ENCODE measurements around the gene LHFPL2.

Gene LHFPL2

DNA sequence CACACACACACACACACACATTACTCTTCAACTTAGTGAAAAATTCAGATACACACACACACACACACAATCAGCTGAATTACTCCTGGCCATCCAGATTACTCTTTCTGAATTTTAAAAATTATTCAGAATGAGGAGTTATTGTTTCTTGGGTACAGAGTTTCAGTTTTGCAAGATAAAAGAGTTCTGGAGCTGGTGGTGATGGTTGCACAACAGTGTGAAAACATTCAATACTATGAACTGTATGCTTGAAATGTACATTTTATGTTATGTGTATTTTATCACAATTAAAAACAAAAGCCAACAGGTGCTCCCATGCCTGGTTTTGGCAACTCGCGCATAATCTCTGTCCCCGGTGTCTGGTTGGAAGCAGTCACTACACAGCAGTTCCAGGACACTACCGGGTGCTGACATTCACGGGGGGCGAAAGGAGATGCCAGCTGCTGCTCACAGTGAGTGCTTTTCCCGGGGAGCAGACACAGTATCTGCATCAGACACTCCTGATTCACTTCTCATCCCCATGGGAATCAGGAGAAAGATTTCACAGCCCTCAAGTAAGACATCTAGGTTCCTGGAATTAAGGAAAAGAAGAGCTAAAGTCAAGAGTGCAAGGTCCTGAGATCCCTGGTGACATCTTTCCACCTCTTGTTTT is 55.7 kb downstream of the LHFPL2 start:
- DNase-seq: no peak

DNA sequence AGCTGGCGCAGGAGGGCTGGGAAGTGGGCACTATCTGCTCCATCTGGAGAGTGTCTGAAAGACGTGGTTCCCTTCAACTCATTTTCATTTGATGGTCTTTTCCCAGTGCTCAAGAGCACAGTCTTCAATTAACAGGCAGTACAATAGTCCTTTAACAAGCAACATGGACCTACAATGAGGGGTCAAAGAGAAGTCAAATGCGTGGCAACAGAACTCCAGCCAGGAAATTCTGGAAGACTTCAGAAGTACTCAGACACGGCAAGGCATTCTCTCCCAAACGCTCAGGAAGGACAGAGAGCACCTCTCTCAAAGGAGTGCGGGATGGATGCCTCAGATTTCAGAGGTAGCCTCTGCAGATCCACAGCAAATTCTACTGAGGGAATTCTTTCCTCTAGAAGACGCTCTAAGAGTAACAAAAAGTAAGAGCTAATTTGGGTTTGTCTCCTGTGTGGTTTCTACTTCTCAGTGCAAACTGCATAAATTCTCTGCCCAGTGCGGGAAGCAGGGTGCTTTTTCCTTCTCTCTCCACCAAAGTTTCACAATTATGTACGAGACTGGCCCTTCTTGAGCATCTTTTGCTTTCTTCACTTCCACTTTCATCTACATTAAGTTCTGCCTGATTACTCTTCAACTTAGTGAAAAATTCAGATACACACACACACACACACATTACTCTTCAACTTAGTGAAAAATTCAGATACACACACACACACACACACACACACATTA is 56.4 kb downstream of the LHFPL2 start:
- DNase-seq: no peak

DNA sequence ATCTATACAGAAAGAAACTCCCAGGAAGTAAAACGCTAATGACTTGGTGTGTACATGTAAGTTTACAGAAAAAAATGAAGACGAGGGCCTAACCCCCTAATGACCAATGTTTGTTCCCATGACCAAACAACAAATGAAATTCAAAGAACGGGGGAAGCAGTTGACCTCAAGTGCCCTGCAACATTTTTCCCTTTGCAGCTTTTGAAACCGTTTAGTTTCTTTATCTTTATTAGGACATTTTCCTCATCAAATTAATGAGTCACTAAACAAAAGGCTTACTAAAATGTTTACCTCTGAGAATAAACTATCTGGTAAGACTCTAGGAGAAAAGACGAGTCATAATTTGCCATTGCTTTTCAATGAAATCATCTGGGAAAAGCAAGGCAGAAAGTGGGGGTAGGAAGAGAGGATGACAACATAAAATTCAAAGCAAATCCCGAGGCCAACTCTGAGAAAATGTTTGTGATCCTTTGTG is 57.4 kb downstream of the LHFPL2 start:
- no peak for DNase-seq

DNA sequence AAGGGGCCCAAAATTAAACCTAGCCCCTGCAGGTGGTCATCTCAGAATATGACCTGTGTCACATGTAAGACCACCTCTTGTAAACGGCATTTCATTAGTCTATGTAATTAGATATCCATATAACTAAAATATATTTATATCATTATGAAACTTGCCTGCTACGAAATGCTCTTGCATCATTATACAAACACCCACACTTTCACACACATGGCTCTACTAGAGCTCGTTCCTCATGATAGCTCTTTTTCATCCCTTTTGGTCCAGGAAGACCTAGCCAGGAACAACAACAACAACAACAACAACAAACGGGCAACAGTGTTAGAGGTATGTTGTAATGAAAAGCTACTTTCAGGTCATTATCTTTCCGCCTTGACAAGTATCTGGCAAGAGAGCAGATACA is 58.6 kb downstream of the LHFPL2 start:
- no peak for DNase-seq

DNA sequence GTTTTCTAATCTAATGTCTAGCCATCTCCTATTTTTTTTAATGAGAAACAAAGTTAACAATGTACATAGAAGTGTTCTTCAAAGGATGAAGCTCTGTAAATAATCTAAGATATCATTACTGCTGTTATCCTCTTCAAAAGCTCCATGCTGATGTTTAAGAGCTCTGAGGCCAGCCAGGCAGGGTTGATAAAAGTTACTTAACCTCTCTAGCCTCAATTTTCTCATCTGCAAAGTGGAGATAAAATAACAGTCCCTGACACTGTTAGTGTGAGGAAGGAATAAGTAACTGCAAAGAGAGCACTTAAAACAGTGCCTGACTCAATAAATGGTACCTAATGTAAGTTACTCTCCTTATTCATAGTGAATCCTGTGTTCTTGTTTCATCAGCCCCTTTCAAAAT is 60.1 kb downstream of the LHFPL2 start:
- DNase-seq: peak; percentile 29

DNA sequence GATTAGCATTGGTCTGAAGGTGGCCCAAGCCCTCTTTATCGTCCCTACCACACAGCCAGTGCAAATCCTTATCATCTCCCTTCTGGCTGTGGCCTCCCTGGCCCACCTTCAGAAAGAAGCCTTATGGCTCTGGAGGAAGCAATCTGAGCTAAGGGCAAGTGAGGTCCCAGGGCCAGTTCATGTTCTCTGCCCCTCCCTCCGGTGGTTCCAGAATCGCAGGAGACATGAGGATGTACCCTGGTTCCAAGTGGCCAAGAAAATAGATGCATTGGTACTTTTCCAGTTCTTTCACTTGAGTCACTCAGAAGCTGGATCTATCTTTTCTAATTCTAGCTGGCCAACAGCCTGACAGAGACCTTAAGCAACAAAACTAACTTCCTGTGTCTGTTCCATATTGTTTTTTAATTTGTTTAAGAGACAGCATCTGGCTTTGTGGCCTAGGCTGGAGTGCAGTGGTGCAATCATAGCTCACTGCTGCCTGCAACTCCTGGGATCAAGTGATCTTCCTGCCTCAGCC is 60.7 kb downstream of the LHFPL2 start:
- no peak for DNase-seq

DNA sequence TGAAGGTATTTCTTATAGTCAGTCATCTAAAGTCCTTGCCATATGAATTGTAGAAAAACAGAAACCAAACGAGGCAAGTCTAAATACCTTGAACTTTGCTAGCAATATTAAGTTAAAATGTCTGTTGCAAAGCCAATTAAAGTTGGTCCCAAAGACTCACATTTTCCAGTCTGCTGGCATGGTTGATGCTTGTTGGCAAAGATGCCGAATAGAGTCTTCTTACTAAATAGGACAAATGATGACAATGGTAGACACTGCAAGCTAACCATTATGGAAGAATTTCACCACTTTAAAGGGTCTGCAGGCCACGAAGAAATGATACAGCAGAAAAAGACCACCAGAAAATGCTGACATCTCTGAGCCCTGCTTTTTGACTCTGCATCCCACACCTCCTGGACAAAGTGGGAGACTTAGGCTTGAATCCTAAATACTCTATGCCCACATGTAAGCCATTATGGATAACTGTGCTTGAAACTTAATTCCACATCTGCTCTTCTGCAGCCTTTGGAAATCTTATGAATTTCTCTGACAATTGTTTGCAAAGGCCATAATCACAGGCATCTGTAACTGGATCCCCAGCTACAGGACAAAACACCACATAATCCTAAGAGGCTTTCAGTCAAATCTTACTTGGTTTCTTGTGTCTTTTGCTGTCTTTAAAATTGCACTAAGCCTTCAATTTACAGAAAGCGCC is 61.3 kb downstream of the LHFPL2 start:
- DNase-seq: no peak

DNA sequence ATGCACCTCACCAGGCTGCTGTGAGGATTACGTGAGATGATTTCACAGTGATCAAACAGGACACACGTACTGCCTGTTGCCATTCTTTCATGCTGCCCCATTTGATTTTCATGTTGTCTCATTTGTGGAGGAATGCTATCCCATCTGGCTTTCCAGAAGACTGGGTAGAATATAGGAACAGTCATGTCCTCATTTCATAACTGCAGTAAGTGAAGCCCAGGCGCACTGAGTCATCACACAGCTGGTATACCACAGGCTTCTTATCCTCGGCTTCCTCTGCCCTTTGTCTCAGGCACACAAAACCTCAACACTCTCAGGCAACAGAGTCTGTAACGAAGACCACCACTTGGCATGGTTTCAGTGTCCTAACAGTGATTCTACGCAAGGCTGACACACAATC is 62.3 kb downstream of the LHFPL2 start:
- DNase-seq: no peak

DNA sequence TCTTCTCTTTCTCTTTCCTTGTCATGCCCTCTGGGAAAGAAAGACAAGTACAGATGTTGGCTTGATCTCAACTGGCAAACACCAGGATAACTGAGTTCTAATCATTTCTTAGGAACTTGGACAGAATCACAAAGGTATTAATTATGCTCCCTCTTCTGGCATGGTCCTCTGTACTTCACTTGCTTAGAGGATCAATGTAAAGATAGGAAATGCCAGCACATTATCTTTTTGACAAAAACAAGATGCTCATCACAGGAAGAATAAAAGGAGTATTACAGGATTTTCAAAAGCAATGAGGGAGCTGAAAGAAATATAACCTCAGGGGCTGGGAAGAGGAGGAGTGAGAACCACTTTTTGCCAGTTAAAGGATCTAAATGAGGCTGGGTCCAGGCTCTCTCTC is 70.6 kb downstream of the LHFPL2 start:
- no peak for DNase-seq

DNA sequence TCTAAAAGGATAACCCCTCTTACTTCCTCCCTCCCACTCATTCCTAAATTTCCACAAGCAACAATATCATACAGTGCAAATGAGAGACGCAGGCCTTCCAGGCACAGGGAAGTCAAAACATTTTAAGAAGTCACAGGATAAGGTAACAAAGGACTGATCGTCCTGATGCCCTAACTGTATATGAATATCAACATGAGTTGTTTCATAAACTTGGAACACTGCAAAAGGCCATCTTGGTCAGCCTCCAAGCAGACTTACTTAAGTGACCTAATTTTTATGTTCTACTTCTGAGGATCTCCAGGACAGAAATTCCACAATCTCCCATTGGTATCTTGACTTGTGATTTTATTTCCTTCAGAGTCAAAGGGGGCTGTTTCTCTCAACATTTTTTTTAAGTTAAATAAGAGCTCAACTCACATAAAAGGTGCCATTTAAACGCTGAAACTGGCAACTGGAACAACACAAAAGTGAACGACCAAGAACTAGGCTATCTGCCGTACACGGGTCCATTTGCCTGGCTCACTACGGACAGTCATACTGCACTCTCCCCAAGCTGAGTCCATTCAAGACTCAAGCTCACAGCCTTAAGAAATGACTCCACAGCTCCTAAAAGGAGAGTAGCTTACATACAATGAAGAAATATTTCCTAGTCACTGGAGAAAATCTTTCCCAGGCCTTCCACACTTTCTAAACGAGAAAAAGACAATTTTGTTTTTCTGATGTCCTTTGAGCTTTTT is 71.3 kb downstream of the LHFPL2 start:
- no peak for DNase-seq

DNA sequence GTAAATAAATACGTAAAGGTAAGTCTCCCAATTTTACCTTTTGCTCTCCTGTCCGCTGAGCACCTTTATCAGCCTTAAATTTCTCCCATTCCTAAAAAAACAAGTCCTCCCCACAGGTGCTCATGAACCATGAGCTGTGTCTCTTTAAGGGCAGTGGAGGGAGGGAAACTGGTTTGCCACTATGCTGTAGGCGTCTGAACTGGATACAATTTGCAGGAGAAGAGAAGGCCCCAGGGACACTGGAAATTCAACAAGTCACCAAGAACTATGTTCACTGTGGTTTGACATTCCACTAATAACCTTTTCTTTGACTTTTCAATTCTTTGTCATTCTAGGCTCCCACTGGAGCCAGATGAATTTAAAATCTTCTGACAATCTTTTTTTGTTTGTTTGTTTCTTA is 72.2 kb downstream of the LHFPL2 start:
- DNase-seq: no peak

DNA sequence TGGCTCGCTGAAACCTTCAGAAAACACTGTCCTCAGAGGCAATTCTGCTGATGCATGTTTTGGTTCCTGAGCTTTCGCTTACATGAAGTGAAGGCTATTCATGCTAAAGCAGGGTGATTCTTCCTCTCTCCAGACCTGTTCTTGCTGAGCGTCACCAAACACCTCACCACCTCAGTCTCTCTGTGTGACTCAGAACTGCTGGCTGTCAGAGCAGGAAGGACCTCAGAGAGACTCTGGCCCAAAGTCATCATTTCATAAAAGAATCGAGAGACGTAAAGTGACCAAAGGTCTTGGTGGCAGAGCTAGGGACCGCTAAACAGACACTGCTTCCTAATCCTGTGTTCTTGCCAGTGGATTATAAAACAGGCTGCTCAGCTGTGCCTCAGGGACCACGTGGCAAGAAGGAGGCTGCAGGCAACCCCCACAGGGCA is 73.8 kb downstream of the LHFPL2 start:
- no peak for DNase-seq

DNA sequence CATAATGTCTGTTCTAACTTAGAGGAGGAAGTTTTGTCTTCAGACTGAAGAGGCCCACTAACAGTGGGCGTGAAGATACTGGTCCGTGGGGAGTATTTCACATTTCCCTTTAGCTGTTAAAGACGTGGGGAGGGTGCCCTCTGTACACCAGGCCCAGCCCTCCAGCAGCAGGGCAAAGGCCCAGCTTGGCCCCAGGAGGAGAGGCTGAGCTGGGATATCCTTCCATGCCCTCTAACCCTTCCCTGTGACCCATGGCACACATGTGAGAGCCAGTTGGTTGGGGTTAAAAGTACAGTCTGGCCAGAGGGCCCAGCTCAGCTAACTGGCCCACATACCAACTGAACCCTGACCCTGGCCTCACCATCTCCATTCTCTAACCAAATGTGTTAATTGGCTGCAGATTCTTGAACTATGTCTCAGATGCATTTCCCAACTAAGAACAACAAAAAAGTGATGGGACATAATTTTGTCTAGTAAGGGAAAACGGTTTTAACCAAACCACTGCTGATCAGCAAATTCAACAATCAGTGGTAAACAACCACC is 74.4 kb downstream of the LHFPL2 start:
- DNase-seq: no peak

DNA sequence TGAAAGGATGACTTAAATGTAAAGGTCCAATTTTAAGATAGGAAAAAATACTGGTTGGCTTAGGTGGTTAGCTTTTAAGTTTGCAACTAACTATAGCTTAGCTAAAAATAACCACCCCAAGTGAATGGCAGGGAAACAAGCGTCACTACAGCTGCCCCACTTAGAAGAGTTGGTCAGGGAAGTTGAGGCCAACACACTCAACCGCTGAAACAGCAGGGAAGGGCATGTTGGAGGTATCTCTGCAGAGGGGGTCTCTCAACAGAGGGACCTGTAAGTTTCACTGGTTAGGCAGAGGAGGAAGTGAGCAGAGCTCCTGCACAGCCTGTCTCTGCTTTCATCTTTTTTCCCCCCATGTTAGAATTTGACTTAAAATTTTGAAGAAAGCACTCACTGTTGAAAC is 75.3 kb downstream of the LHFPL2 start:
- DNase-seq: no peak

DNA sequence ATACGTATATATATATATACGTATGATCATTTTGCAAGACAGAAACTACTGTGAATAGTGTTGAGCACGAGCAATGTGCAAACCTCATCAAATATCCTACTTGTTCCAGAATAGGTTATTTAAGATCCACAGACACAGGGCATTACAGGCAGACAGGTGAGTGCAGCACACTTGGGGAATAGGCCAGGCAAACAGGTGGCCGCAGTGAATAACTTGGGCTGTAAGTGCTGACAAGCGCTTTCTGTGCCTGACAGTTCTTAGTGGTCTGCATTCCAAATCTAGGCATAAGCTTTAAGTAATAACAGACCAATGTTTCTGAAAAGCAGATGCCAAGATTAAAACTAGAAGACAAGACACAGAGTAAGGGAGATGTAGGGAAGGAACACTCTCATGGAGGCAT is 77.9 kb downstream of the LHFPL2 start:
- no peak for DNase-seq

DNA sequence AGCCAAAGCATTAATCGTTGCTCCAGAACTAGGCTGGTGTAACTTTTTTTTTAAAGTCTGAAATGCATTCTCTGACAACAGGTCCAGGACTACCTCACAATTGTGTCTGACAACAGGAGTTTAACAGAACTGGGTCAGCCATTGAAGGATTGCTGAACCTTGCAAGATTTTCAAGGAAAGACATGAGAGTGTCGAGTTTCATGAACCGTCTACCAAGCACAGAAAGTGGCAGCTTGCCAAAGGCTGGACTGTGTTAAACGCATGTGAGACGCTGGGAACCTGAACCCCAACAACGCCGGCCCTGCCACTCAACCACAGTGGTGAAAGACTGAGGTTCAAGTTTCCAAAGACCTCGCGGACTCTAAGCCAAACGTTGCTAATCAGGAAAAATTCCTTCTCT is 79.1 kb downstream of the LHFPL2 start:
- peak; percentile 73 for DNase-seq

DNA sequence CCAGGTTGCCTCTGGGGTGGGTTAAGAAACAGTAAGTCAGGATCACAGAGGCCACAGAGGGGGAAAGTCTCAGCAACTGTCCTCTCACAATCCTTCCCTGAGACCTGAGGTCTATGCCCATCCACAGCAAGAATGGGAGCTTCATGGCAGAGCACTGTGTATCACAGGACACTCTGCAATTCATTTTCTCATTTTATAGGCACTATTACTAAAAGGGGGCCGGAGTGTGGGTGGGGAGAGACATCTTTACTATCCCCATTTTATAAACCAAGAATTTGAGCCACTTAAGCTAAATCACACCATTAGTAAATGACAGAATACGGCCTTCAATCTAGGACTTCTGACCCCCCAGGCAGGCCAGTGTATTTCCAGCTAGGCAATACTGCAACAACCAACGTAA is 79.9 kb downstream of the LHFPL2 start:
- no peak for DNase-seq

DNA sequence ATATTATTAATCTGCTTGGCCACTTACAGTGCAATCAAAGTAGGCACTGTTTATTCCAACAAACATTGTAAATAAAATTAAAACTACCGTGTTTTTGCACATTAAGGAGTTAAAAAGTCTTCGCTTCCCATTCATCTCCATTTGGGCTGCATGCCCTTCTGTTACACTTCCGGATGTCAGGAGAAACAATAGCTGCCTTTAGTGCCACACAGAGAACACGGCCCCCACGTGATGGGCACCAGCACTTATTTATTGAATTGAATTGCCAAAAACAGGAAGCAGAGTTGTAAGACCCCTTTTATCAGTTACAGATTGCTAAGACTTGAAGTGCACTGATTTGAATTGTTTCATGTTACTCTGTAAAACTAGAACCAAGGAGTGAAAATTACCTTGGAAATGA is 80.4 kb downstream of the LHFPL2 start:
- no peak for DNase-seq

DNA sequence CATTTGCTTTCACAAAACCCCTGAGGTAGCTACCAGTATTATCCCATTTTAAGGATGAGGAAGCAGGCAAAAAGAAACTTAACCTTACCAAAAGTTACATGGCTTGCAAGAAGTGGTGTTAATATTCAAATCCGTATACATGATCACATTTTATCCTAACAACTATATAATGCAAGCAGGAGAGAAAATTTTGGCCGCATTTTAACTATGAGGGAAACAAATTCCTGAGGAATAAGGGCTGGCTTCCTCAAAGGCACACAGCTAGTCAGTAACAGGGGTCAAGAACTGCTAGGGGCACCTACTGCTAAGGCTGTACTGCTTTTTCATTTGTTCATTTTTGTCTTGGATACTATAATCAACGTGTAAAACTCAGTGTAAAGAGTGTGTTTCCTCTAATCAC is 81.0 kb downstream of the LHFPL2 start:
- no peak for DNase-seq

DNA sequence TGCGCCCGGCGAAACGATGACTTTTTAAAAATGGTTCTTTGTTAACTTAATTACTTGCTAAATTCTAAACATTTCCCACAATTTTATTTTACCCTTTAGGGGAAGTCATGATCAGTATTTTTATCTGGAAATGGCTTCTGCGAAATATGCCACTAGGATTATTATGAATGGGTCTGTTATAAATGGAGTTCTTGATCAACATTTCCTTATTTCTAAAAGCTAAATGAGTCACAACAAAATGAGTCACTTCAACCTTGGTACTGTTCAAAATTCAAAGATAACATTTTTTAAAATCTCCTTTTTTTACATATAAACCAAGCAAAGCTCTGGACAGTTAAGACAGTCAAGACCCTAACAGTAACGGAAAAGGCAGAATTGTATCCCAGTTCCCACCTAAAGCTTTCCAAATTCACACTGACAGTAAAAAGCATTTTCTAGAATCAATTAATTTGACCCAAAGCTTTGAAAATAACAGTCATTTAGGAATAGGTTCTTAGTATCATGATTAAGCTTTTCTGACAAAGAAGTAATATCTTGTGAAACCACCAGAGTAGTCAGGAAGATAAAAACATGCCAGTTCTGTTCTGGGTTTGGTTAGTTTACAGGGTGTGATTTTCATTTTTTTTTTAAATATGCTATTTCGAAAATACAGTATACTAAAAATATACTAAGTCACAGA is 81.7 kb downstream of the LHFPL2 start:
- DNase-seq: no peak

DNA sequence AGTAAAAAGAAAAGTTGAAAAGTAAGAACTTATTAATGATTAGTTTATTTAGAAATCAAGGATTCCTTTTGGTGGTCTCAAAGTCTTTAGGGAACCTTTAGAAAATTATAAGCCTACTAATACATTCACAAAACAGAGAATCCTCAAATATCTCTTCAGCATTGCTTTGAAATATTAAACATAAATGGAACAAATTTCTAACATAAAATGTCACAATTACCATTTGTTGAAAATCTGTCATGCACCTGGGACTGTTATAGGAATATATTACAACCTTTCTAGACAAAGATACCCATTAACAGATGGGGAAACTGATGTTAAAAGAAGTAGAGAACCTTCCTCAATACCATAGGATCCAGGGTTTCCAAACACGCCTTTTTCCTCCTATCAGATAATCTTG is 83.2 kb downstream of the LHFPL2 start:
- DNase-seq: no peak

DNA sequence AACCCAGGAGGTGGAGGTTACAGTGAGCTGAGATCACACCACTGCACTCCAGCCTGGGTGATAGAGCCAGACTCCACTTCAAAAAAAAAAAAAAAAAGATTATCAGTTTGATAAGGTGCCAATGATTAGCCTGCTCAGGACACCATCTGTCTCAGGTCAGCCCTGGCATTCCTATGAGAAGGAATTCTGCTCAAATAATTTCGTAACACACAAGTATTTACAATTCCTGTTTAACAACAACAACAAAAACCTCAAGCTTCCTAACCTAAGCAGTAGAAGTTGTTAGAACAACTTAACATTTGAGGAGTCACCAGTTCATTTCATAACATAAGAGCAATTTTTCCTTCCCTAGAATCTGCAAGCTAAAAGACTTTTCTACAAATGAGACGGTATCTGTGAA is 85.0 kb downstream of the LHFPL2 start:
- DNase-seq: no peak
